Esophagus (tissue), 2 donors: ENCODE data around the gene XIRP1. TPM values are rescaled to one million over a fixed set of nuclear protein-coding genes. Genes with fewer than 3 reads are reported as not detected.

Experiments used
- H3K27ac ChIP-seq, 2 donors: one replicate each; pipeline ENCODE4 v1.5.1; 2013; ENCODE audit warnings: low read depth in 2 of 2, mild to moderate bottlenecking in 2 of 2, inconsistent platforms in 1 of 2, low read length in 1 of 2, moderate library complexity in 1 of 2
- H3K27me3 ChIP-seq, 2 donors: one replicate each; pipeline ENCODE4 v1.6.1; 2013; ENCODE audit warnings: low read length in 2 of 2, control low read depth in 1 of 2, mild to moderate bottlenecking in 1 of 2; ENCODE audit not compliant: insufficient read depth in 2 of 2, control insufficient read depth in 1 of 2
- H3K36me3 ChIP-seq, 2 donors: one replicate each; pipeline ENCODE4 v1.6.1; 2013; ENCODE audit warnings: low read length in 1 of 2; ENCODE audit not compliant: control insufficient read depth in 2 of 2, insufficient read depth in 2 of 2
- H3K4me1 ChIP-seq, 2 donors: one replicate each; pipeline ENCODE4 v1.6.1; 2013; ENCODE audit warnings: low read length in 1 of 2; ENCODE audit not compliant: control insufficient read depth in 2 of 2, insufficient read depth in 2 of 2
- H3K4me3 ChIP-seq, 2 donors: one replicate each; pipeline ENCODE4 v1.5.1; 2013; ENCODE audit warnings: low read length in 2 of 2, mild to moderate bottlenecking in 2 of 2, low read depth in 1 of 2, moderate library complexity in 1 of 2
- H3K9me3 ChIP-seq, 2 donors: one replicate each; pipeline ENCODE4 v1.6.1; 2013; ENCODE audit warnings: mild to moderate bottlenecking in 2 of 2, low read depth in 1 of 2, low read length in 1 of 2, moderate library complexity in 1 of 2; ENCODE audit not compliant: control insufficient read depth in 2 of 2, insufficient read depth in 1 of 2
- WGBS, 2 donors: extraction: QIAGEN DNeasy Blood & Tissue Kit; methylation state at CpG; one replicate each; pipeline ENCODE4 v1.1.7; 2013; 5-methylcytosine and 5-hydroxymethylcytosine counted together
- polyA plus RNA-seq, 2 donors: library from polyadenylated mRNA; stranded (reverse); fragments of 200-250 nt; gene quantifications; one replicate each; pipeline ENCODE4 v1.2.3, GENCODE V29; 2013
- donor health status: healthy with polysubstance abuse.
- donor health status: Bipolar disorder and iron deficiency.

The XIRP1 gene
- polyA plus RNA-seq, 2 donors, result 0.07 to 0.10 TPM

- H3K27me3 ChIP-seq, result no peaks in the 10 kb centered on the region
- no peaks in the 10 kb centered on the region for H3K36me3 ChIP-seq
- no peak overlapping the region for H3K27ac ChIP-seq
- 86 to 90% methylated on average over 35 of the region's 35 CpGs for WGBS, 2 donors
- H3K4me3 ChIP-seq, result no peak overlapping the region
- peaks cover 0 to 5% of the 10 kb centered on the region in 2 donors for H3K4me1 ChIP-seq
- H3K9me3 ChIP-seq, result no peaks in the 10 kb centered on the region
Observed at GRCh38 chr3:39188271-39189149, 3.9 kb downstream of the XIRP1 start.

- no peaks in the 10 kb centered on the region for H3K9me3 ChIP-seq
- H3K4me3 ChIP-seq, result no peak overlapping the region
- 89 to 91% methylated on average over 23 of the region's 23 CpGs for WGBS, 2 donors
- H3K4me1 ChIP-seq, result peaks cover 0 to 5% of the 10 kb centered on the region in 2 donors
- no peak overlapping the region for H3K27ac ChIP-seq
- no peaks in the 10 kb centered on the region for H3K27me3 ChIP-seq
- H3K36me3 ChIP-seq, result no peaks in the 10 kb centered on the region
Observed at GRCh38 chr3:39187372-39188155, 4.8 kb downstream of the XIRP1 start.

DNA sequence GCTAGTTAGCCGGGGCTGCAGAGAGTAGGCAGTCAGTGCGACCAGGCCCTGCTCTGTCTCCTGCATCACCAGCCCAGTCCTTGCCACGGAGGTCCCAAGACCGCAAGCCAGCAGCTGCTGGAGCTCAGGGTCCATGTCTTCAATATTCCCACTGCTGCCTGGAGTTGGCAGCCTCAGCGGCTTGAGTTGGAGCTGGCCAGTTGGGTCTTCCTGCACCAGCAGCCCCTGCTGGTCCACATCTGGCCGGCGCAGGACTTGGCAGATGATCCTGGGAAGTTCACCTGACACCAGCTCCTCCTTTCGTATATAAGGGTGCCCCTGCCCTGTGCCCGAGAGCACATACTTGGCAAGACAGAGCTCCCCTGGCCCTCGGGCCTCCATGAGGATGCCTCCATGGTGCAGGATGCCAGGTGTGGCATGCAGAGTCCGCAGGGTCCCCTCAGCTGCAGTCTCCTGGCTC is 5.7 kb downstream of the XIRP1 start:
- Histone ChIP-seq H3K4me3 (no peak overlapping the region), H3K27me3 (no peaks in the 10 kb centered on the region), H3K36me3 (no peaks in the 10 kb centered on the region), H3K27ac (no peak overlapping the region), H3K9me3 (no peaks in the 10 kb centered on the region), H3K4me1 (peaks cover 0 to 5% of the 10 kb centered on the region in 2 donors)
- WGBS, 2 donors, result 83% methylated on average over 11 of the region's 11 CpGs

GRCh38 chr3:39185959-39186691 is 6.3 kb downstream of the XIRP1 start:
- no peak overlapping the region for H3K4me3 ChIP-seq
- no peak overlapping the region for H3K27ac ChIP-seq
- H3K27me3 ChIP-seq, result no peaks in the 10 kb centered on the region
- no peaks in the 10 kb centered on the region for H3K9me3 ChIP-seq
- H3K36me3 ChIP-seq, result no peaks in the 10 kb centered on the region
- 70 to 71% methylated on average over 14 of the region's 14 CpGs for WGBS, 2 donors
- H3K4me1 ChIP-seq, result peaks cover 0 to 5% of the 10 kb centered on the region in 2 donors

GRCh38 chr3:39185326-39185958 is 7.0 kb downstream of the XIRP1 start:
- Histone ChIP-seq H3K4me3 (no peak overlapping the region), H3K4me1 (peaks cover 0 to 7% of the 10 kb centered on the region in 2 donors)
- 91 to 95% methylated on average over 8 to 9 of the region's 9 CpGs for WGBS, 2 donors

GRCh38 chr3:39184968-39185285 is 7.5 kb downstream of the XIRP1 start:
- Histone ChIP-seq H3K4me1 (peaks cover 0 to 12% of the 10 kb centered on the region in 2 donors), H3K27ac (no peak overlapping the region), H3K9me3 (no peaks in the 10 kb centered on the region), H3K27me3 (no peaks in the 10 kb centered on the region), H3K4me3 (no peak overlapping the region), H3K36me3 (no peaks in the 10 kb centered on the region)
- WGBS, 2 donors, result 94 to 97% methylated on average over 4 of the region's 4 CpGs

More at GRCh38 chr3:39185326-39185958, 7.0 kb downstream of the XIRP1 start:
- H3K36me3 ChIP-seq, result no peaks in the 10 kb centered on the region
- H3K9me3 ChIP-seq, result no peaks in the 10 kb centered on the region
- H3K27ac ChIP-seq, result no peak overlapping the region
- no peaks in the 10 kb centered on the region for H3K27me3 ChIP-seq

DNA sequence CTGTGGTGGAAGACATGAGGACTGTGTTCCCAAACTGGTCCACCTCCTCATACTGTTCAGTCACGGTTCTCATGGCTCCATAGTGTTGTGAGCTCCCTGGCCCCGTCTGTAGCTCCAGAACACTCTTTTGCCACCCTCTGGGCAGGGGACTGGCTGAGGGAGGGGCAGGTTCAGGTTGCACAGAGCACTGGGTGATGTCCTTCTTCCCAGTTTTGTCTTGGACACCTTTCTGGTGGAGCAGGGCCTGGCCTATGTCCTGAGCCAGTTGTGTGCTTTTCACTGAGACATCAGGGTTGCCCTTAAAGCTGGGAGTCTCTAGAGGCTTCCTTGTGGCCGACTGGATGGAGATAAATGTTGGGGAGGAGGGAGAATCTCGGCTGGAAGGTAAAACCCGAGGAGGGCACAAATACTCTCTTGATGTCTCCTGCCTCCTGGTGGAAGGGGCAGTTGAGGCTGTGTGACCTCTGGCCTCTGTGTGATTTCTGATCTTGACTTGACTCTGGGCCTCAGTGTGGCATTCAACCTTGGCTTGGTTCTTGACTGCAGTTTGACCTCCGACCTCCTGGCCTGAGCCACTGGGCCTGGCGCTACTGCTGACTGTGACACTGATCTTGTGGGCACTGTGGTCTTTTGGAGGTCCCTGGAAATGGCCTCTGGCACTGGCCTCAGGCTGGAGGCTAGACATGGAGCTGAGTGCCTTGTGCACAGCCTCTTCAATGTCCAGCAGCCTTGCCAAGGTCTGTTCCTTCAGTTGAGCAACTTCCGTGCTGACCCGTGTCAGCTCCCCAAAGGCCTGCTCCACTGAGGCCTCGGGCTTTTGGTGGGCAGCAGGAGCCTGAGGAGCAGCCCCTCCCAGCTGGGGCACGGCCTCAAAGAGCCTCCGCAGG is 8.1 kb downstream of the XIRP1 start:
- 83 to 89% methylated on average over 12 of the region's 12 CpGs for WGBS, 2 donors
- Histone ChIP-seq H3K27ac (no peak overlapping the region), H3K9me3 (no peaks in the 10 kb centered on the region), H3K4me3 (no peak overlapping the region), H3K27me3 (no peaks in the 10 kb centered on the region), H3K4me1 (peaks cover 0 to 12% of the 10 kb centered on the region in 2 donors), H3K36me3 (no peaks in the 10 kb centered on the region)

DNA sequence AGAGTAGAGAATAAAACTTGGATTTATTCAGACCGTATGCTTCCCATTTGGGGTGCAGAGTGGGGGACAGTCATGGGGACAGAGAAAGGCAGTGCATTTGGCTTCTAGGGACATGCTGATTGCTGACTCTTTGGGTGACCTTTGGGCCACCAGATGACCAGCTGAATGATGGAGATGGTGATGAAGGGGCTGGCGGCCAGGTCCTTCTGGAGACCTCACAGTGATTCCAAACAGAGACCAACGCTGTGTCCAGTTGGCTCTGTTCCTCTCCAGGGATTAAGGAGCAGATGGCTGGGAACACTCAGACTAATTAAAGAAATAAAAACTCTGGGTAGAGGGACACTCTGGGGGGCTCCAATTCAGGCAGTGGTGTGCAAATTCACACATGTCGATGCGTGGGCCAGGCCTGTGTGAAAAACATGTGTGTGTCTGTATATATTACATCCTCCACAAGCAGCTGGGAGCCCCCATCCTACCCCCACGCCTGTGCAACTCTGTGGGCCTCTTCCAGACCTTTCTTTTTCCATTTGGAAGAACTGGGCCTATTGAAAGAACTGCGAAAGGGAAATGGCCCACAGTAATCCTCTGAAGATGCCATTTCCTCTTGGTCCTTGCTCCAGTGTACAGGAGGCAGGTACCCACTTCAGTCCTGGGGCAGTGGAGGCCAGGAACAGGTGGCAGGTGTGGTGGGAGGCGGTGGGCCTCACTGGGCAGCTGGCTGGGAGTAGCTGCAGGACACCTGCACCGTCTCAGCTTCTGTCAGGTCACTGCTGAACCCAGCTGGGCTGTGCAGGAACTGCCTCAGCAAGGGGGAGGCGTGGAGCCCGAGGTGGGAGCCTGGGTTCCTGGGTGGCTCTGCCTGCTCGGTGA is 8.9 kb downstream of the XIRP1 start:
- Histone ChIP-seq H3K27me3 (no peaks in the 10 kb centered on the region), H3K36me3 (no peaks in the 10 kb centered on the region), H3K4me3 (no peak overlapping the region), H3K4me1 (peaks cover 0 to 12% of the 10 kb centered on the region in 2 donors), H3K9me3 (no peaks in the 10 kb centered on the region), H3K27ac (peak overlapping the region; percentile 32 to 62)
- 78 to 80% methylated on average over 12 of the region's 12 CpGs for WGBS, 2 donors
